B cell (primary cell): ENCODE measurements around the gene C19orf47. TPM values are rescaled to one million over a fixed set of nuclear protein-coding genes. Genes with fewer than 3 reads are reported as not detected.

Experiments
- ATAC-seq: fragments of 200-7000 bp; cut with Tn5 transposase; one replicate; pipeline ENCODE4 v1.10.0; 2021; ENCODE audit warnings: low read depth, mild to moderate bottlenecking, moderate number of reproducible peaks, moderate library complexity
- CTCF ChIA-PET: fragments of 350-600 bp; sonication (Branson Sonifier 250); formaldehyde crosslinking; loops from one replicate; lab custom pipeline; 2021; ENCODE audit warnings: antibody characterized with exemption, inconsistent platforms; lab: Charles Lee
- POLR2A ChIA-PET: fragments of 350-600 bp; sonication (Branson Sonifier 250); formaldehyde crosslinking; loops from one replicate; lab custom pipeline; 2021; ENCODE audit warnings: antibody characterized with exemption; lab: Charles Lee
- DNase-seq: peaks from one replicate; pipeline ENCODE4 v3.0.0; 2013
- H2AFZ ChIP-seq: 2 replicates; pipeline ENCODE4 v1.6.1; 2012; ENCODE audit warnings: mild to moderate bottlenecking, low read depth, low read length; ENCODE audit not compliant: insufficient read depth, poor library complexity, severe bottlenecking
- H3K27ac ChIP-seq, 2 donors: 1 replicate in 1 of 2; 2 replicates in 1 of 2; pipeline ENCODE4 v1.5.1; 2012 to 2013; ENCODE audit warnings: low read length in 2 of 2, mild to moderate bottlenecking in 2 of 2, moderate library complexity in 1 of 2
- H3K27me3 ChIP-seq, 4 experiments: fragments of 200-600 bp in 1 of 4; sonication (generic) in 1 of 4; replicated peaks in 1 of 4; 1 replicate in 2 of 4; 2 replicates in 2 of 4; pipeline versions ENCODE4 v1.6.1 to v1.7.0; 2013 to 2016; ENCODE audit warnings: low read length in 3 of 4, mild to moderate bottlenecking in 2 of 4, mixed read lengths in 1 of 4, moderate library complexity in 1 of 4; ENCODE audit not compliant: insufficient read depth in 4 of 4, control insufficient read depth in 3 of 4; ENCODE audit errors: control extremely low read depth in 1 of 4
- H3K36me3 ChIP-seq, 2 experiments: replicated peaks in 1 of 2; 1 replicate in 1 of 2; 2 replicates in 1 of 2; pipeline versions ENCODE4 v1.6.1 to v1.7.1; 2013; ENCODE audit warnings: low read length in 1 of 2; ENCODE audit not compliant: insufficient read depth in 2 of 2, control insufficient read depth in 1 of 2; ENCODE audit errors: control extremely low read depth in 1 of 2, extremely low read depth in 1 of 2
- H3K4me1 ChIP-seq, 2 donors: fragments of 200-600 bp in 1 of 2; sonication (generic) in 1 of 2; 1 replicate in 1 of 2; 2 replicates in 1 of 2; pipeline versions ENCODE4 v1.5.1 to v1.6.1; 2013 to 2017; ENCODE audit warnings: low read length in 2 of 2; ENCODE audit not compliant: control insufficient read depth in 2 of 2, insufficient read depth in 2 of 2
- H3K4me2 ChIP-seq: replicated peaks from 2 replicates; pipeline ENCODE3; 2012; ENCODE audit warnings: mild to moderate bottlenecking, low read depth, low read length; ENCODE audit not compliant: poor library complexity, severe bottlenecking
- H3K4me3 ChIP-seq, 5 experiments: fragments of 200-600 bp in 1 of 5; sonication (generic) in 1 of 5; 1 replicate in 3 of 5; 2 replicates in 2 of 5; pipeline versions ENCODE4 v1.5.1 to v1.7.0; 2011 to 2016; ENCODE audit warnings: low read length in 4 of 5, mild to moderate bottlenecking in 4 of 5, low read depth in 2 of 5, control low read depth in 1 of 5, moderate library complexity in 1 of 5; ENCODE audit not compliant: insufficient read depth in 1 of 5; ENCODE audit errors: control extremely low read depth in 1 of 5, extremely low read depth in 1 of 5
- H3K79me2 ChIP-seq: fragments of 200-600 bp; sonication (generic); one replicate; pipeline ENCODE4 v1.6.0; 2016; ENCODE audit warnings: low read length; ENCODE audit not compliant: control insufficient read depth, insufficient read depth
- H3K9ac ChIP-seq: fragments of 200-600 bp; sonication (generic); 2 replicates; pipeline ENCODE4 v1.6.1; 2017; ENCODE audit warnings: mild to moderate bottlenecking, low read length, moderate library complexity
- H3K9me3 ChIP-seq, 3 donors: one replicate each; pipeline versions ENCODE4 v1.6.1 to v1.7.1; 2013; ENCODE audit warnings: low read length in 2 of 3; ENCODE audit not compliant: control insufficient read depth in 2 of 3, insufficient read depth in 1 of 3; ENCODE audit errors: control extremely low read depth in 1 of 3
- H4K20me1 ChIP-seq: 2 replicates; pipeline ENCODE4 v1.6.0; 2012; ENCODE audit warnings: mild to moderate bottlenecking, low read length; ENCODE audit not compliant: insufficient read depth, control insufficient read depth, poor library complexity, severe bottlenecking
- H3K27ac Mint-ChIP-seq: one replicate; pipeline ENCODE4 v1.8.0; 2021; ENCODE audit warnings: mixed read lengths
- H3K27me3 Mint-ChIP-seq: one replicate; pipeline ENCODE4 v1.8.0; 2021; ENCODE audit warnings: mixed read lengths
- H3K4me1 Mint-ChIP-seq: one replicate; pipeline ENCODE4 v1.8.0; 2021; ENCODE audit warnings: mixed read lengths
- H3K4me3 Mint-ChIP-seq: one replicate; pipeline ENCODE4 v1.8.0; 2021; ENCODE audit warnings: mixed read lengths
- H3K9me3 Mint-ChIP-seq: one replicate; pipeline ENCODE4 v1.8.0; 2022; ENCODE audit warnings: mixed read lengths; ENCODE audit not compliant: insufficient read depth
- CTCF ChIP-seq: fragments of 200-600 bp; IDR thresholded peaks from one replicate; pipeline ENCODE4 v1.8.0; 2022; ENCODE audit warnings: antibody characterized with exemption, mild to moderate bottlenecking
- EZH2 ChIP-seq: IDR thresholded peaks from 2 replicates; pipeline ENCODE4 v1.6.1; 2012; ENCODE audit warnings: borderline replicate concordance, low read depth, mild to moderate bottlenecking, moderate library complexity, low read length; ENCODE audit not compliant: insufficient read depth, poor library complexity, severe bottlenecking
- WGBS: methylation state at CpG from one replicate; pipeline ENCODE4 v1.1.5; 2013; ENCODE audit warnings: missing lambda C conversion rate; ENCODE audit not compliant: insufficient coverage; 5-methylcytosine and 5-hydroxymethylcytosine counted together
- intact Hi-C: fragments of 100-400 bp; cut with micrococcal nuclease; formaldehyde crosslinking; loops from one replicate; pipeline ENCODE4 v1.10.0; 2022
- polyA plus RNA-seq: library from polyadenylated mRNA; depleted of rRNA; stranded (reverse); fragments of >200 nt; gene quantifications from 2 replicates; pipeline ENCODE4 v1.2.3, GENCODE V29; 2012
- total RNA-seq, 2 donors: library from RNA; stranded (reverse); fragments of 120-200 nt in 1 of 2; gene quantifications; 1 replicate in 1 of 2; 2 replicates in 1 of 2; pipeline versions ENCODE4 v1.2.3 to v1.2.4, GENCODE V29; 2013 to 2022

Gene C19orf47
- total and polyA plus RNA-seq, 2 donors (not counting 1 experiment from before 2014, with no cell fraction given) = 12.7 to 16.7 TPM

GRCh38 chr19:40277356-40278059 lies 70.7 kb downstream of the C19orf47 start:
- Histone ChIP-seq H4K20me1 (peaks cover 76% of the 10 kb centered on the region), H3K4me2 (peak overlapping the region; percentile 5), H3K79me2 (peaks cover 98% of the 10 kb centered on the region), H3K9me3 (no peaks in the 10 kb centered on the region), H2AFZ (no peak overlapping the region), H3K9ac (no peak overlapping the region), H3K27me3 (no peaks in the 10 kb centered on the region), H3K4me3 (no peak overlapping the region), H3K27ac (peak overlapping the region in 1 of 2 donors; percentile 14), H3K4me1 (peaks cover 50 to 65% of the 10 kb centered on the region in 2 donors), H3K36me3 (peaks cover 0 to 3% of the 10 kb centered on the region in 2 experiments)
- Mint-ChIP-seq H3K9me3 (no peaks in the 10 kb centered on the region), H3K4me1 (peaks cover 76% of the 10 kb centered on the region), H3K27ac (no peak overlapping the region), H3K27me3 (no peaks in the 10 kb centered on the region), H3K4me3 (no peak overlapping the region)
- intact Hi-C loops = no loop called here
- DNase-seq = peak; percentile 14
- 95% methylated on average over 7 of the region's 10 CpGs for WGBS
- CTCF ChIA-PET = interaction anchor here (1.3 kb wide), 1 partner anchor 137 kb away, joined by 4 read pairs; no protein-coding TSS in a partner anchor
- ATAC-seq = no peak
- POLR2A ChIA-PET = no interaction called here
- TF ChIP-seq CTCF (no peak), EZH2 (no peak)
